OCI-LY1 (cell line): ENCODE results near the gene UBAP1.

Experiments used
- CTCF ChIP-seq: fragments of 200-600 bp; sonication (generic), shearing (Covaris generic); IDR thresholded peaks from 2 replicates; pipeline ENCODE4 v1.5.1; 2017; ENCODE audit warnings: mild to moderate bottlenecking, antibody characterized with exemption, low read length, moderate library complexity, mixed read lengths
- EZH2 ChIP-seq: fragments of 200-600 bp; sonication (generic), shearing (Covaris generic); IDR thresholded peaks from 2 replicates; pipeline ENCODE4 v1.8.0; 2017; ENCODE audit warnings: borderline replicate concordance, mixed run types, mild to moderate bottlenecking, antibody characterized with exemption, low read length, moderate library complexity, mixed read lengths

GRCh38 chr9:34171753-34172535 is 6.9 kb upstream of the UBAP1 start:
- TF ChIP-seq EZH2: no peak
- no peak for TF ChIP-seq CTCF
